ENCODE data around the gene PTBP2.
"Not testable (repeated sequence)": the region's sequence is repeated elsewhere in the genome, so short reads cannot be mapped to it uniquely, and the experiment has no call there.

PTBP2 gene

DNA sequence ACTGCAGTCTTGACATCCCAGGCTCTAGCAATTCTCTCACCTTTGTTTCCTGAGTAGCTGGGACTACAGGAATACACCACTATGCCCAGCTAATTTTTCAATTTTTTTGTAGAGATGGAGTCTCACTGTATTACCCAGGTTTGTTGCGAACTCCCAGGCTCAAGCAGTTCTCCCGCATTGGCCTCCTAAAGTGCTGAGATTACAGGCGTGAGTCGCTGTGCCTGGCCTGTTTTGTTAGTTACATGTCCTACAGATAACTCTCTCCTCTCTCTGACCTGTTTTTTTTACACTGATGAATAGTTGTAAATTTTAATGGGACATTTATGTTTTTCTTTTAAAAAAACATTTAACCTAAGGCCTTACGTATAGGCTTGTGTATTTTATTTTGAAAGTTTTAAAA is 19.8 kb downstream of the PTBP2 start:
- DNase-seq (ENCODE audit: low spot score): no peak

DNA sequence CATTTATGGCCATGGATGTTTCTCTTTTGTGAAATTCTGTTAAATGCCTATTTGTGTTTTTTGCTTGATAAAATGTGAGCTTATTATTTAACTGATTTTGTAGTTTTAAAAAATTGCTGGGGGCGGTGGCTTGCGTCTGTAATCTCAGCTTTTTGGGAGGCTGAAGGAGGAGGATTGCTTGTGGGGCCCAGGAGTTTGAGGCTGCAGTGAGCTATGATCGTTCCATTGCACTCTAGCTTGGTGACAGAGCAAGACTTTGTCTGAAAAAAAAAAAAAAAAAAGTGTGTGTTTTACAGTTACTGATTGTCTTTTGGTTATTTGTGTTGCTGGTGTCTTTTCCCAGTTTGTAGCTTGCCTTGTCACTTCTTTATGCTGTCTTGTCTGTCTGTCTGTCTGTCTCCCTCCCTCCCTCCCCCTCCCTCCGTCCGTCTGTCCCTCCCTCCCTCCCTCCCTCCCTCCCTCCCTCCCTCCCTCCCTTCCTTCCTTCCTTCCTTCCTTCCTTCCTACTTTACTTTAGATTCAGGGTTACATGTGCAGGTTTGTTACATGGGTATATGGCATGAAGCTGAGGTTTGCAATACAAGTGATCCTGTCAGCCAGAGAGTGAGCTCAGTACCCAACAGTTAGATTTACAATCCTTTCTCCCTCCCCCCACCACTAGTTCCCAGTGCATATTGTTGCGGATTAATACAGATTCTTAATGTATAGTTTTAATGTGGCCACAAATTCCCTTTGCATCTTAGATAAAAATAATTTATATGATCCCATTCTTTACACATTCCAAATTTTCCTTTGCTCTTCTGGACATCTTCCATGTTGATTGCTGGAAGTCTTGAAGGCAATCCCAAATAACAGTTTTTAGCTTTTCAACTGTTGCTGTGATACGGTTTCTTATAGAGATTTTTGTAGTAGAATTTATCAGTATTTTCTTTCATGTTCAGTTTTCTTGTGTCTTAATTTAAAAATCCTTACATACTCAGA is 25.1 kb downstream of the PTBP2 start:
- DNase-seq (ENCODE audit: low spot score): no peak

DNA sequence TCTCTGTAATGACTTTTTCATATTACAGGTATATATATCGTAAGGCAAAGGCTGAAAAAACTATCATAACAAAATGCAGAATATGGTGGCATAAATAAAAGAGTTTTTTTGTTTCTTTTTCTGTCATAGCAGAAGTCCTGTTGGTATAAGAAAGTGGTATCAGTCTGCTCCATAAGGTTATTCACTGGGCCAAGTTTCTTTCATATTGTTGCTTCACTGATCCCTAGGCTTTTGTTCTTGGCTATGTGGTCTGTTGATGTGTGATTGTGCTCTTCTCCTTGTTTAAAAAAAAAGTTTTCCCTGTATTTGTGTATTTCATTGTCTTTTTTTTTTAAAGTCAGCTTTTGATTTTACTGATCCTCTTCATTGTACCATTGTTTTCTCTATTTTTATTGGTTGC is 26.0 kb downstream of the PTBP2 start:
- DNase-seq (ENCODE audit: low spot score): no peak

DNA sequence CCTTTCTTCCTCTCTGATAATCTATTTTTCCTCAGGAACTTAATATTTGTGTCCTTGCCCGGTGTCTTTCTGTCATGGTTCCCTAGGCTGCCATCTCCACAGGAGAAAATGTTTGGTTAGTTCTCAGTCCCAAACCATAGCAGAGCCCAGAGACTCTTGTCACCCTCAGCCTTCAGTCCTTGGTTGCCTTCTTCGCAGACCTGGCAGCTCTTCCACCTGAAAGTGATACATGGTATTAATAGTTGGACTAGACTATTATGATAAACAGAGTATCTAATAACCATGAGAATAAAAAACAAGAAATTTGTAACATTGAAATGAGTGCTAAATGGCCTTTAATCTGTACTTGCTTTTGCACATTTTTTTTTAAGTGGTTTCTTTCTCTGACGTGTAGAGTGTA is 26.5 kb downstream of the PTBP2 start:
- no peak for DNase-seq (ENCODE audit: low spot score)

DNA sequence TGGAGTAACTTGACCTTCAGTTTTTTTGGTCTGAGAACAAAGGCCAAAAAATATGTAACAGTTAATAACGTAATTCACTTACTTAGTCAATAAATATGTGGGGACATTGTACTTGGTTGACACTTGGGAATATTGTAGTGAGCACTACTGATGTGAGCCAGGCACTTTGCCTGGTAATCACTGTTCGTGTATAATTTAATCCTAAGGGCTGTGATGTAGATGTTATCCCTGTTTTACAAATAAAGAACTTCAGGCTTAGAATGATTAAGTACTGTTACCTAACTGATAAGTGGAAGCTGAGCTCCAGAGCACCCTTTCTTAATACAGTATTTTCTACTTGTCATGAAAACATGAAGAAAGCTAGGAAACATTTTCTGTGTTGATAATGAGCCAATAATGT is 28.0 kb downstream of the PTBP2 start:
- DNase-seq (ENCODE audit: low spot score): no peak

DNA sequence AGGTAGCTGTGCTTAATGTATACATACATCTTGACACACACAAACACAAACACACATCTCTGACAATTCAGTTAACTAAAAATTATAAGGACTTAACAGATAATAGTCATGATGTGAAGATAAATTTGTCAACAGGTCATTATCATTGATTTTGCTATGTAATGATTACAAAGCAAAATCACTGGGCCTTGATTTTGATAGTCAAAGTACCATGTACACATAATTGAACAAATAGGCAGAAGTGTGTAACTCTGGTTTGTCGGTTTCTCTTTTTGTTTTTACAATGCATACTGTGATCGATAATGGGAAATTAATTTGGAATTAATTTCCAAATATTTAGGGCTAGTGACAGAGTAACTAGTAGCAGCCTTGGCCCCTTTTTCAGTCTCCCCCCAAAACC is 30.8 kb downstream of the PTBP2 start:
- no peak for DNase-seq (ENCODE audit: low spot score)

DNA sequence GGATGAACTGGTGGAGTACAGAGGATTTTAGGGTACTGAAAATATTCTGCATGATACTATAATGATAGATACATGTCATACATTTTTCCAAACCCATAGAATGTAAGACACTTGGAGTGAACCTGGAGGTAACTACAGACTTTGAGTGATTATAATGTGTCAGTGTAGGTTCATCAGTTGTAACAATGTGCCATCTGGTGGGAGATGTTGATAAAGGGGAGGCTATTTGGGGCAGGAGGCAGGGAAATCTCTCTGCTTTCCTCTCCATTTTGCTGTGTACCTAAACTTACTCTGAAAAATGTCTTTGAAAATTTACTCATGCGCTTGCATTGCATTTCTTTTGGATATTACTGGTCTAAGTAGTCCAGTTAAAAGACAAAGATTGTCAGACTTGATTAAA is 35.2 kb downstream of the PTBP2 start:
- no peak for DNase-seq (ENCODE audit: low spot score)

DNA sequence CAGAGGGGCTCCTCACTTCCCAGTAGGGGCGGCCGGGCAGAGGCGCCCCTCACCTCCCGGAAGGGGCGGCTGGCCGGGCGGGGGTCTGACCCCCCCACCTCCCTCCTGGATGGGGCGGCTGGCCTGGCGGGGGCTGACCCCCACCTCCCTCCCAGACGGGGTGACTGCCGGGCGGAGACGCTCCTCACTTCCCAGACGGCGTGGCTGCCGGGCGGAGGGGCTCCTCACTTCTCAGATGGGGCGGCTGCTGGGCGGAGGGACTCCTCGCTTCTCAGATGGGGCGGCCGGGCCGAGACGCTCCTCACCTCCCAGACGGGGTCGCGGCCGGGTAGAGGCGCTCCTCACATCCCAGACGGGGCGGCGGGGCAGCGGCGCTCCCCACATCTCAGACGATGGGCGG is 41.0 kb downstream of the PTBP2 start:
- DNase-seq (ENCODE audit: low spot score): not testable (repeated sequence)

DNA sequence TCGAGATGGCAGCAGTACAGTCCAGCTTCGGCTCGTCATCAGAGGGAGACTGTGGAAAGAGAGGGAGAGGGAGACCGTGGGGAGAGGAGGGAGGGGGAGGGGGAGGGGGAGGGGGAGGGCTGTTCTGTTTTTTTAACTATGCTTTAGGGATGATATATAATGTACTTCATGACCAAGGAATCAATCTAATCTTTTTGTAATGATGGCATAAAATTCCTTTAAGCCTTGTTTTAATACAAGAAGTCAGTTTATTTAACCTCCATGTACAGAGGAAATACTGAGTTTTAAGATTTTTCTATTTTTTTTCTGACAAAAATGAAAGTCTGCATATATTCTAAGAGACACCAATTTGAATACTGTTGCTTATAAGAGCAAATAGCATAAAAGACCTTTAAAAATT is 41.9 kb downstream of the PTBP2 start:
- no peak for DNase-seq (ENCODE audit: low spot score)

DNA sequence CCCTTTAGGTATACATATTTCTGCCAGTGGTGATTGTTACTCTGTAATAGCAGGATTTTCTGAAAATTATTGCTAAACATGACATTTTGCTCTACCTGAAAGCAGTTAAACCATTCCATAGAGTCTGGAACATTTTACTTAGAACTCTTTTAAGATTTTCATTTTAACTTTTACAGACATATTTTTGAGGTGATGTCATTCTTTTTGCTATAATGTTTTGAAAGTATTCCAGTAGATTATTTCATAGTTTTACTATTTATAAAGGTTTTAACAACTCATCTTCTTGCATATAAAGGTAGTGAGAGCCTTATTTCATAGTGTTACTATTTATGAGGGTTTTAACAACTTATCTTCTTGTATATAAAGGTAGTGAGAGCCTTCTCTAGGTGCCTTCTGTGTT is 42.9 kb downstream of the PTBP2 start:
- no peak for DNase-seq (ENCODE audit: low spot score)

DNA sequence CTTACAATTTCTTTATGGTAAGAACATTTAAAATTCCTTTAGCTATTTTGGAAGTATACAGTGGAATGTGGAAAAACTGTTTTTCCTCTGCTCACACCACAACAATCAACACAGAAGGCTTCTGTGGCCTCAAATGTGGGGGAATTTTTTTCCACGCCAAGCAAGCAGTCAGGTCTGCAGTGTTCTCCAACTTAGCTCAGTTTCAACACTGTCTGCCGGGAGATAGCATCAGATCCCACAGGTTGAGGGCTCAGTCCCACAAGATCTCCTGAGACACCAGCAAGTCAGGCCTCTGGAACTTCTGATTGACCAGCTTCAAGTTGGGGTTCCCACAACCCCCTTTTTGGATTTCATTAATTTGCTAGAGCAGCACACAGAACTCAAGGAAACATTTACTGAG is 50.3 kb downstream of the PTBP2 start:
- no peak for DNase-seq (ENCODE audit: low spot score)

DNA sequence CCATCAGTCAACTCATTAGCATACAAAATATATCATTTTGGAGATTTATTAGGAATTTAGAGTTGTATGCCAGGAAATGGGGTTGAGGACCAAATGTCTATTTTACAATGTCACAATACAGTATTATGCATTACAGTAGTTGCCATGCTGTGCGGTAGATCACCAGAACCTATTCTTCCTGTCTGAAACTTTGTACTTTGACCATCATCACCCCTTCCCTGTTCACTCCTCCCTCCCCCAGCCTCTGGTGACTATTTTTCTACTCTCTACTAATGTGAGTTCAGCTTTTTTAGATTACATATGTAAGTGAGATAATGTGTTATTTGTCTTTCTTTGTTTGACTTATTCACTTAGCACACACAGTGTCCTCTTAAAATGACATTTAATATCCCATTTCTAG is 50.8 kb downstream of the PTBP2 start:
- DNase-seq (ENCODE audit: low spot score): no peak

DNA sequence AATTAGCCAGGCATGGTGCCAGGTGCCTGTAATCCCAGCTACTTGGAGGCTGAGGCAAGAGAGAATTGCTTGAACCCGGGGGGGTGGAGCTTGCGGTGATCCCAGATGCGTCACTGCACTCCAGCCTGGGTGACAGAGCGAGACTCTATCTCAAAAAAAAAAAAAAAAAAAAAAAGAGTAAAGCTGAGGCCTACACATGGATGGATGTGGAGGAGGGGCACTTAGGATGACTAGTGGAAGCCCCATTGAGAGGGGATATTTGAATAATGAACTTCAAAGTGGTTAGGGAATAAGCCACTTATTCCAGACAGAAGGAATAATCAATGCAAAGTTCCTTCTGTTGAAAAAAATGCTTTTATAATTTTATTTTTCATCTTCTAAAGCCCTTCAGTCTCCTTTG is 51.4 kb downstream of the PTBP2 start:
- no peak for DNase-seq (ENCODE audit: low spot score)

DNA sequence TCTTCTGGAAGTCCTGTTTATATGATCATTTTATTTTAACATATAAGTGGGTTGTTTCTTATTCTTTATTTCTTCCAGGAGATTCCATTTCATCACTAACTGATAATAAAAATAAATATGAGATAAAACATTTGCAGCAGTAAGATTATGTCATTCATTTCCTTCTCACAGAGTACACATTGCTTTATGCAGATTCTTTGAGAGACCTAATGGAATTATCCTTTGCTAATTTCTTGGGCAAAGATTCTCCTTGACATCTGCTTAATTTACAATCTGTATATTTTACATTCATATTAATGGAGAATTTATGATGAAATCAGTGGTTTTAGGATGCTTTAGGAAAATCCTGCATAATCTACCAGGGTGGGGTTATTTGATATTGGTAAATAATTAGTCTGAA is 60.6 kb downstream of the PTBP2 start:
- no peak for DNase-seq (ENCODE audit: low spot score)

DNA sequence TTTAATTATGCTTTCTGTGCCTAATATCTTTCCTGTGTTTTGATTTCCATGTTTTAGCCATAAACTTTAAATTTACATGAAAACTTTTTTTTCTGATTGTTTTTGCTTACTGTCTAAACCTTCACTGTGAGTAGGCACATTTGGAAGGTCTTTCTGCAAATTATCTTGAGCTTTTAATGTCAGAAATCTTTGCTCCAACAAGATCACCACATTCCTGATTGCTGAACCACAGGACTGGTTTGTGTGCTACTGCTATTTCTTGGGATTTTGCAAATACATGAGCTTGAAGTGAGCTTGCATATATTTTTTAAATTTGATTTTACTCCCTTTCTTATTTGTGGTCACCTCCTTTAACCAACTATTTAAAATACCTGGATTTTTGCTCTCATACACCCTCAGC is 61.3 kb downstream of the PTBP2 start:
- no peak for DNase-seq (ENCODE audit: low spot score)

DNA sequence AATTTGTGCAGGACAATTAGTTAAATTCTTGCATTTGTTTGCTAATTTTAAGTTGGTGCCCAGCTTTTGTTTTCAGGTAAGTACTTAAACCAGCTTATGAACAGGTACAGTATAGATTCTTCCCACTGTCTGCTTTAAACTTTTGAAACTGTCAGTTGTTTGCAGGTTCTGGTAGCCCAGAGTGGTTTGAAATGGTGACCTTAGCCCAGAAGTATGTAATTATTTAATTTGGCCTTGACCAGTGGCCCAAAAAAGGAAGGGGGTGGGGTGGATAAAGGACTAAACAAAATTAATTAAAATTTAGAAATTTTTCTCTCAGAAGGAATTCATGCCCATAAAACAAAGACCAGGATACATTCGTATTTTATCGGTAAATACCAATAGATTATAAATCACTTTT is 69.0 kb downstream of the PTBP2 start:
- DNase-seq (ENCODE audit: low spot score): no peak

DNA sequence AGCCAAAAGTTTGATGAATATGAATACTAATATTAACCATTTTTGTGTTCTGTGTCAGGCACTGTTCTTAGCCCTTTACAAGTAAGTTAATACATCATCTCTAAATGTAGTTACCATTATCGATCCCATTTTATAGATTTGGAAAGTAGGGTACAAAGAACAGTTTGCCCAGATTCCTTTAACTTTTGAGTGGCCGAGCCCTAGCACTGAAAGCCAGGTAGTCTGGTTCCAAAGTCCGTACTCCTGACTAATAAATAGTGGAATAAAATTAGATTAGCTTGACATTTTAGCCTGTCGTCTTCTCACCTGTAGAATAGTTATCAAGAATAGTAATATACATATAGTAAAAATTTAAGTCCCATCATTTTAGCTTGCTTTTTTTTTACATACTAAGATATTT is 70.6 kb downstream of the PTBP2 start:
- DNase-seq (ENCODE audit: low spot score): no peak

DNA sequence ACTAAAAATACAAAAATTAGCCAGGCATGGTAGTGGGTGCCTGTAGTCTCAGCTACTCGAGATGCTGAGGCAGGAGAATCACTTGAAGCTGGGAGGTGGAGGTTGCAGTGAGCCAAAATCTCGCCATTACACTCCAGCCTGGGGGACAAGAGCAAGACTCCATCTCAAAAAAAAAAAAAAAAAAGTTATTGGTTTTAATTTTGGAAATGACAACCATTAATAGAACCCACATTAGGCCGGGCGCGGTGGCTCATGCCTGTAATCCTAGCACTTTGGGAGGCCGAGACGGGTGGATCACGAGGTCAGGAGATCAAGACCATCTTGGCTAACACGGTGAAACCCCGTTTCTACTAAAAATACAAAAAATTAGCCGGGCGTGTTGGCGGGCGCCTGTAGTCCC is 80.1 kb downstream of the PTBP2 start:
- DNase-seq (ENCODE audit: low spot score): not testable (repeated sequence)

DNA sequence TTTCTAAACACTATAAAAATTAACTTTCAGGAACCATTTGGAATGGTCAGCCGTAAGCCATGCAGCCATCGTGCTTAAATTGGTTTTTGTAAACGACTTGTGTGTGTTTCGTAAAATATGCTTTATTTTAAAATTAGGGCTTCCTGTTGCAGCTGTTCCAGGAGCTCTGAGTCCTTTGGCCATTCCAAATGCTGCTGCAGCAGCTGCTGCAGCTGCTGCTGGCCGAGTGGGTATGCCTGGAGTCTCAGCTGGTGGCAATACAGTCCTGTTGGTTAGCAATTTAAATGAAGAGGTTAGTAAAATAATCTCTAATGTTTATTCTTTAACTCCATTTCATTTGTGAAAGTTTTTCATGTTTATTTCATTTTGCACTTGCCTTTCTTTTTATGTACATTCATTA is 83.1 kb downstream of the PTBP2 start:
- DNase-seq (ENCODE audit: low spot score): no peak

DNA sequence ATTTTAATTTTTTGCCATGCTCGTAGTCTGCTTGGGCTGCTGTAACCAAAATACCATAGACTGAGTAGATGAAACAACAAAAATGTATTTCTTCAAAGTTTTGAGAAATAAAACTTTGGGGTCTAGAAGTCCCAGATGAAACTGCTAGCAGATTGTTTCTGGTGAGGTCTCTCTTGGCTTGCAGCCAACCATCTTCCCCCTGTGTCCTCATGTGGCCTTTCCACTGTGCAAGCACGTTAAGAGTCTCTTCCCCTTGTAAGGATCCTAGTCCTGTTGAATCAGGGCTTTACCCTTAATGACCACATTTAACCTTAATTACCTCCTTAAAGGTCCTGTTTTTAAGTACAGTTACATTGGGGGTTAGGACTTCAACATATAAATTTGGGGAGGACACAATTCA is 86.6 kb downstream of the PTBP2 start:
- no peak for DNase-seq (ENCODE audit: low spot score)

DNA sequence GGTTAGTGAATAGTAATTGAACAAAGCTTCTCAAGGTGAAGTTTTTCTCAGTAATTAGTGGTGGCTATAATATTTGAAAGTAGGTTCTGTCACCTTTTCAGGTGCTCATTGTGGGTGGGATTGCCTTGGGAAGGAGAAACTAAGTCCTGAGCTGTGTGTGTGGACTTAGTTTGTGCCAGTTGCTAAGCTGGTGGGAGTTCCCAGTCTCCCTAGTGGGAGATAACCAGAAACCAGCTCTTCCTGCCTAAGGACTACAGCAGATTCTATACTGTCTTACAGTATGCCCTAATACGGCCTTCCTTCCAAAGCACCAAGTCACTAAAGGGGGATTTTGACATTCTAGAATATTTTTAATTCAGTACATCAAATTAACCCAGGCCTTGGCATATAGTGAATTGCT is 94.3 kb downstream of the PTBP2 start:
- no peak for DNase-seq (ENCODE audit: low spot score)

DNA sequence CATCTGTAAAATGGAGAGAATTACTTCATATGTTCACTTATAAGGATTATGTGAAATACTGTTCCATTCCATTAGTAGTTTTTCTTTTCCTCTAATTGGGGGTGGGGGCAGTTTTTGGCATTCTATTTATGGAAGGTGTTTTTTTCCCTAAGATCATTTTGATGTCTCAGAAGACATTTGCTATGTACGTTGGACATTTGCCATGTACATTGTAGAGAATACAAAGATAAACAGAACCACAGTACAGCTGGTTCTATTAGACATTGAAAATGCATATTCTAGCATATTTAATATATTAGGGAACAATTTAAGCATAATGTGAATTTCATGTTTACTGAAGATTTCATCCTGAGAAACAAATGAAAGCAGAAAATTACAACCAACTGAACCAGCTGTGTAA is 98.5 kb downstream of the PTBP2 start:
- DNase-seq (ENCODE audit: low spot score): no peak

DNA sequence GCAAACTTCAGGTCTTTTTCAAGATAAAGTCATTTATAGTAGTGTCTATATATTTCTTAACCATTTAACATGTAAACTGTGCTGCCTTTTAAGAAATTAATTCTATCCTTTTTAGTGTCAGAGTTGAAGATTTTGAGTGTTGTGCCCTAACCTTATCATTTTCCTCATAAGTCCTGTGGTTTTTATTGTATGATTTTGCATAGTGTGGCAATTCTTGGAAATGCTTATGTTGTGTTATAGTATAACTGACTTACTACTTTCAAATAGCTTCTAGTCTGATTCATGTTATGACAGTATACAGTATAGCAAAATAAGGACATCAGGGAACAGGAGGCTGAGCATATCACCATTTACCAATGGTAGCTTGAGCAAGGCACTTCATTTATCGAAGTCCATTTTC is 99.1 kb downstream of the PTBP2 start:
- no peak for DNase-seq (ENCODE audit: low spot score)

DNA sequence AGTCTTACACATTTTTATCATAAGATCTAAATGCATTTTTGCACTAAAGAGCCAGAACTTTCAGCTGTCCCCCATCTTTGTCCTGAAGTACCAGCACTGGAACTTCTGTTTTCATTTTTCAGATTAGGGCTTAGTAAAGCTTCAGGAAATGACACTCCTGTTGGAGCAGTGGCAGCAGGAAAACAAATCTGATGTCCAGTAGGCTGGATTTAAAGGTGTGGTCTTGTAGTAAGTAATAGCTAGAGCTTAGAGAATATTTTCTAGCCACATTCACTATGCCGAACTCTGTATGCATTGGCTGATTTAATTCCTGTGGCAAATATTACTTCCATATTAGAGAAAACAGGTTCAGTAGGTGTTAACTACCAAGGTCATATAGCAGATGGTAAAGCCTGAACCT is 103.6 kb downstream of the PTBP2 start:
- DNase-seq (ENCODE audit: low spot score): no peak

Data from RKO (cell line).